GM21447 (cell line): Measurements from ENCODE around the gene LAMA5.

ENCODE experiments used
- ATAC-seq: cut with Tn5 transposase; IDR thresholded peaks from one replicate; pipeline ENCODE4 v1.9.1; 2021; ENCODE audit not compliant: unreplicated experiment

The LAMA5 gene

DNA sequence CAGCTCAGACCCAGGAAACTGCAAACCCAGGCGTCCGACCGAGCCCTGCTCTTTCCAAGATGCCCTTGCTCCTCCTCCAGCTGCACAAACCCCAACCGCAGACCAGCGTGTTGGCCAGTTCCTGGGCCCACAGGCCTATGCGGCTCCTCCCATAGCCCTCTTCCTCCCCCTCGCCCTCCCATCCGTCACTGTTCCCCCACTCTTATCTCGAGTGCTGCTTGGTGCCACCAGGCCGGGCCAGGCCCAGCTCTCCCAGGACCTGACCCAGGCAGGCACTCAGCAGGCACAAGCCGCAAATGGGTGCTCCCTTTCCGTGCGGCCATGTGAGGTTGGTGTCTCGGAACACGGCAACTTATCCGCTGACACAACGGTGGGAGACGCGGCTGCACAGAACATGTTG is 35.8 kb downstream of the LAMA5 start:
- no peak for ATAC-seq

DNA sequence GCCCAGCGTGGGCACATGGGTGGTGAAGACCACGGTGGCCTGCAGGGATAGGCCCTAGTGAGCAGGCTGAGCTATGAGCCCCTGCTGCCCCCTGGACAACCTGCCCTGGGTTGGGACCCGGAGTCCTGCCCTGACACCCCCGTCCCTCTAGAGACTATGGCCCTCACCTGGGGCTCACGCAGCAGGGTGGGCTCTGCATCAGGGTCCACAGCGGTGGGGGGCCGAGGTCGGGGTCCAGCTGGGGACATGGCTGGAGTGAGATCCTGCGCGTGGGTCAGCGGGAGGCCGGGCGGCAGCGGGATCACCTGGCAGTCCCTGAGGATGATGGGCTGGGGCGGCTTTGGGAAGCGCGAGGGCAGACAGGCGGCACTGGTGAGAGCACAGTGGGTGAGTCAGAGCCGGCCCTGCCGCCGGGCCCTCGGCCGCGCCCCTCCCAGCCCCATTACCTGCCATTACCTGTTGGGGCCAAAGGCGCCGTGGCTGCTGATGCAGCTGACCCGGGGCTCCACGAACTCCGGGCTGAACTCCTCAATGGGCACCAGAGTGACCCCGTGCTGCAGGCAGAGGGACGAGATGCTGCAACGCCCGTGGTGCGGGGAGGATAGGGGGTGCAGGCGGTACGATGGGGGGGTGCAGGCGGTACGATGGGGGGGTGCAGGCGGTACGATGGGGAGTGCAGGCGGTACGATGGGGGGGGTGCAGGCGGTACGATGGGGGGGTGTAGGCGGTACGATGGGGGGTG is 36.4 kb downstream of the LAMA5 start:
- no peak for ATAC-seq

GRCh38 chr20:62329389-62330377 is 37.4 kb downstream of the LAMA5 start:
- no peak for ATAC-seq

GRCh38 chr20:62328684-62329388 is 38.3 kb downstream of the LAMA5 start:
- ATAC-seq, result no peak

GRCh38 chr20:62327726-62328495 is 39.2 kb downstream of the LAMA5 start:
- ATAC-seq, result no peak

DNA sequence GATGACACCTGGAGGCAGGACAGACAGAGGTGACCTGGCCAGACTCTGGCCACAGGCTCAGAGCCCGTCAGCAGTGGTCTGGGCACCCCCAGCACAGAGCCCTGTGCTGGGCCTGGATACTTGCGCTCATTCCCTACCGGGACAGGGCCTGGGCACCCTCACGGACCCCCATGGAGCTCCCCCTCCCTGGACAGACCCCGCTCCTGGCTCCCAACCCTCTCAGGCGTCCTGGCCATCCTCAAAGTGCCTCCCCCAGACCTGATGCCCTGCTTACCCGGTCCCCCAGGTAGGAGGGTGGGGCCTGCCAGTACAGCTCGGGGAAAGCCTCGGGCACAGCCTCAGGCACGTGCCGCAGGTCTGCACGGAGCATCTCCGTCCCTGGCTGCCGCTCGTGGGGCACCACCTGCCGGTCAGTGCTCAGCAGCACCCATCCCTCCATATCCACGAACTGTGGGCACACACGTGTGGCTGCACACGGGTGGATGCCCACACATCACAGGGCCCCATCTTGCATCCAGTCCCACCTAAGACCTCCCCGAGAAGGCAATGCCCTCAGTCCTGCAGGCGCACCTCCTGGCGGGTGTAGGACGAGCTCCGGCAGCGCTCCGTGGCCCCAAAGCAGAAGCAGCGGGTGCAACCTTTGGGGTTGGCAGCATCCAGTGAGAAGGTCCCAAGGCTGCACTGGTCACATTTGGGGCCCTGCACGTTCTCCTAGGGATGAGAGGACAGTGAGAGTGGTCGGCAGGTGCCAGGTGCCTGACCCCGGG is 40.0 kb downstream of the LAMA5 start:
- ATAC-seq, result no peak

GRCh38 chr20:62326559-62326958 is 40.6 kb downstream of the LAMA5 start:
- ATAC-seq, result no peak

DNA sequence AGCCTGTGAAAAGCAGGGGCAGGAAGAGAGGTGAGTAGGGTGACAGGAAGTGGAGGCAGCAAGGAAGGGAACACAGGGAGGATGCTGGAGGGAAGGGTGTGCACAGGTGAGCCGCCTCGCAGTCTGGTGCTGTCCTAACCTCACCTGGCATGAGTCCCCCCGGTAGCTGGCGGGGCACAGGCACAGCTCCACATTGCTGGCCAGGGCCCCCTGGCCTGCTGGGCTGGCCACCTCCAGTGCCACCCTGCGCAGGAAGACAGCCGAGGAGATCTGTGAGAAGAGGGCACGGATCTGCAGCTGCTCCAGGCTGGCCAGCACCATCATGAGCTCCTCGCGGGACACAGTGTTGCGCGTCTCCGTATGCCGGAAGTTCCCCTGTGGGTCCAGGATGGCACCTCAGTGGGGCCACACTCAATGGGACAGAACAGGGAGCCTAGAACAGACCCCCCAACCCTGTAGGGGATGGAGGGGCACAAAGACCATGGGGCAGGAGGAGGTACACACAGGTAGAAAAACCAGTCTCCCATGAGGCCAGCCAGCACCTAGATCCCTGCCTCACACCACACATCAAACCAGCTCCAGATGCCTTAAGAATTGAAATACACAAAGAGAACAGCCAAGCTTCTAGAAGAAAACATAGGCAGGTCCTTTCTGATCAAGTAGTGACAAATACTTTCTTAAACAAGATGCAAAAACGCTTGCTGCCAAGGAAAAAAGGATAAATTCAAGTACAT is 41.8 kb downstream of the LAMA5 start:
- ATAC-seq, result no peak

GRCh38 chr20:62323980-62324906 is 42.9 kb downstream of the LAMA5 start:
- ATAC-seq, result no peak

- no peak for ATAC-seq
Observed at GRCh38 chr20:62323146-62323979, 43.7 kb downstream of the LAMA5 start.

GRCh38 chr20:62322492-62323041 is 44.5 kb downstream of the LAMA5 start:
- no peak for ATAC-seq

- no peak for ATAC-seq
Observed at GRCh38 chr20:62321975-62322374, 45.1 kb downstream of the LAMA5 start.

GRCh38 chr20:62321521-62321948 is 45.6 kb downstream of the LAMA5 start:
- ATAC-seq, result no peak

- no peak for ATAC-seq
Observed at GRCh38 chr20:62320581-62321354, 46.3 kb downstream of the LAMA5 start.

GRCh38 chr20:62319346-62319909 is 47.7 kb downstream of the LAMA5 start:
- ATAC-seq, result no peak
